Measurements from ENCODE around the gene LPIN2. TPM values are rescaled to one million over a fixed set of nuclear protein-coding genes. Genes with fewer than 3 reads are reported as not detected.
A peak's percentile ranks its signal among the peaks of the same experiment; 100 is the strongest.

Gene LPIN2
- total and polyA plus RNA-seq, 2 of the 4 experiments (the other 2 are of a cell fraction) = 16.2 to 21.9 TPM

DNA sequence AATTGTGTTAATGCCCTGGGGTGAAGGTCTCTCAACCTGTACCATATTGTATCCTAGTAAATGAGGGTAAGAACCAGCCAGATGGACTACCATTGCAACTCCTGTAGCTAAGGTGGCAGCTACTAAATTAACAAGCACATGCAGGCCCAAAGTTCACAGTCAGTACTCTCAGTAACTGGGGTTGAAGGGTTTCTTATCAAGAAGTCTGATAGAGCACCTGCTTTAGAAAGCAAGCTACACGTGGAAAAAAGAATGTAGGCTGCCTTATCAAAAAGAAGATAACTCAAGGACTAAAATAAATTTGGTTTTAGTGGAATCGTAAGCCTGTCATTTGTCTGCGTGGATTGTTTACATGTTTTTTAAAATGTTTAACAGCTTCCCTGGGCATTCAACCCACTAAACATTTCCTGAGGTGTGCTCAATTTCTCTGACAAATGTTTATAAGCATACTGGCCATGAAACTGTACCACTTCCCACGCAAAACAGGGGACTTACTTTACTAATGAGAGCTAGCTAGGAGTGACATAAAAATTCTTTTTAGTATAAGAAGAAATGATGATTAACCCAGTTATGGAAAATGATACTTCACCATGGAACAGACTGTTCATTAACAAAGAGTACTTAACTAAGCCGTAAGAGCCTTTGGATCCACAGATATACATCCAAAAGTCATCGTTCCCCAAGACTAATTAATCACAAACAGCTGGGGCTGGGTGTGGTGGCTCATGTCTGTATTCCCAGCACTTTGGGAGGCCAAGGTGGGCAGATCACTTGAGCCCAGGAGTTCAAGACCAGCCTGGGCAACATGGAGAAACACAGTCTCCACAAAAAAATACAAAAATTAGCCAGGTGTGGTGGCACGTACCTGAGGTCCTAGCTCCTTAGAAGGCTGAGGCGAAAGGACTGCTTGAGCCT, 36.5 kb downstream of the LPIN2 start (continued):
- no peak for TF ChIP-seq SMC3 (IDR thresholded peaks at IDR 0.05; ENCODE audit: low read depth, low read length)
- TF ChIP-seq POLR2A (IDR thresholded peaks at IDR 0.05; ENCODE audit: low read depth, low read length) = no peak
- no peak for TF ChIP-seq RAD21 (IDR thresholded peaks at IDR 0.05; ENCODE audit: low read length)

DNA sequence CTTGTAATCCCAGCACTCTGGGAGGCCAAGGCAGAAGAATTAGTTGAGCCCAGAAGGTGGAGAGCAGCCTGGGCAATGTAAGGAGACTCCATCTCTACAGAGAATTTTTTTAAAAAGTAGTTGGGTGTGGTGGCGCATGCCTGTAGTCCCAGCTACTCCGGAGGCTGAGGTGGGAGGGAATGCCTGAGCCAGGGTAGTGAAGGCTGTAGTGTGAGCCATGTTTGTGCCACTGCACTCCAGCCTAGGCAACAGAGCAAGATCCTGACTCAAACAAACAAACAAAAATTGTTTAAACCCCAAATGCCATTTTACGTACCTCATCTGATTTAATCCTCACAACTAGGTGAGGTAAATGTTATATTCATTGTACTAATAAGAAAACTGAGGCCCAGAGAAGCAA, 38.2 kb downstream of the LPIN2 start:
- BruUV-seq (replicated peaks) = no TSS peak
- H4K8ac ChIP-seq (ENCODE audit: low read depth in 2 of 2, low read length in 2 of 2) = no peak overlapping the region; a peak in 1 of 4 replicates
- H4K5ac ChIP-seq (ENCODE audit: low read depth, low read length) = no peak overlapping the region
- H3K9me1 ChIP-seq (ENCODE audit: insufficient read depth, low read length) = peaks cover 19% of the 10 kb centered on the region
- H3K4me1 ChIP-seq (ENCODE audit: control insufficient read depth, insufficient read depth, low read length) = peaks cover 19% of the 10 kb centered on the region
- intact Hi-C loops (cut with micrococcal nuclease) (no loop called here), in situ Hi-C loops (cut with MboI; ENCODE audit: low sequenced_read_pairs) (loop anchor here (25.0 kb wide), 1 partner anchor 638 kb away; no protein-coding TSS in a partner anchor), dilution Hi-C loops (cut with HindIII; ENCODE audit: low sequenced_read_pairs, unreplicated experiment) (no loop called here)
- no peak overlapping the region for H2BK15ac ChIP-seq (ENCODE audit: low read depth, low read length)
- DNase-seq (no peak), ATAC-seq (ENCODE audit: low read depth) (no peak)
- no peak overlapping the region for H2BK120ac ChIP-seq (ENCODE audit: low read depth, low read length)
- H3K56ac ChIP-seq (ENCODE audit: extremely low read depth, insufficient read depth, low read length) = no peak overlapping the region
- no peak overlapping the region for H3K9ac ChIP-seq (ENCODE audit: low read depth, low read length)
- H3K4me2 ChIP-seq (ENCODE audit: low read depth, low read length) = no peak overlapping the region
- H2BK20ac ChIP-seq (ENCODE audit: low read depth, low read length) = no peak overlapping the region
- H3K23ac ChIP-seq (ENCODE audit: low read depth, low read length) = no peak overlapping the region
- peak overlapping the region; percentile 36 for H2BK5ac ChIP-seq (ENCODE audit: low read depth, low read length, poor library complexity, severe bottlenecking)
- H2AK9ac ChIP-seq (replicated peaks; ENCODE audit: low read depth, low read length, poor library complexity) = no peak overlapping the region
- no peaks in the 10 kb centered on the region for H3K9me3 ChIP-seq (ENCODE audit: control insufficient read depth, insufficient read depth, low read length)
- CTCF ChIA-PET = no interaction called here
- H2AK5ac ChIP-seq (ENCODE audit: low read depth, low read length) = peak overlapping the region; percentile 40; the same call in 1 of the 2 replicates
- POLR2A ChIA-PET (ENCODE audit: unreplicated experiment) = no interaction called here
- no peak overlapping the region for H3K27ac ChIP-seq (ENCODE audit: insufficient read depth, low read length)
- peak overlapping the region; percentile 54; the same call in 1 of the 2 replicates for H3K4ac ChIP-seq (ENCODE audit: low read depth, low read length)
- no peak overlapping the region for H2AFZ ChIP-seq (replicated peaks; ENCODE audit: low read length, poor library complexity)
- peaks cover 28% of the 10 kb centered on the region for H4K20me1 ChIP-seq (ENCODE audit: insufficient read depth, low read length)
- no peak overlapping the region for H3K18ac ChIP-seq (ENCODE audit: low read depth, low read length)
- H3K14ac ChIP-seq (replicated peaks; ENCODE audit: low read depth, low read length) = peak overlapping the region; percentile 73
- H3K79me1 ChIP-seq (ENCODE audit: low read depth in 1 of 2, low read length in 2 of 2) = peaks cover 47 to 90% of the 10 kb centered on the region in 2 experiments
- H3K4me3 ChIP-seq (ENCODE audit: insufficient read depth, low read depth, low read length) = no peak overlapping the region
- peaks cover 4% of the 10 kb centered on the region; the same call in 1 of the 2 replicates for H3K36me3 ChIP-seq (ENCODE audit: control insufficient read depth, insufficient read depth, low read length)
- H3K27me3 ChIP-seq (ENCODE audit: control insufficient read depth, insufficient read depth, low read length) = no peaks in the 10 kb centered on the region
- H4K91ac ChIP-seq (ENCODE audit: insufficient read depth, low read depth, low read length) = peak overlapping the region; percentile 62; the same call in 1 of the 2 replicates
- WGBS, 2 experiments (ENCODE audit: extremely low coverage in 2 of 2, insufficient read length in 1 of 2) = no CpG with 5 or more reads among the region's 3 CpGs
- TF ChIP-seq MAFK (IDR thresholded peaks at IDR 0.05; ENCODE audit: low read depth, low read length) = no peak
- no peak for TF ChIP-seq RCOR1 (IDR thresholded peaks at IDR 0.05; ENCODE audit: insufficient replicate concordance, low read length)
- TF ChIP-seq NFE2L2 (IDR thresholded peaks at IDR 0.05; ENCODE audit: low read depth, low read length) = no peak
- no peak for TF ChIP-seq FOS (IDR thresholded peaks at IDR 0.05; ENCODE audit: low read depth, low read length)
- no peak for TF ChIP-seq RFX5 (IDR thresholded peaks at IDR 0.05; ENCODE audit: low read depth, low read length)
- TF ChIP-seq SMC3 (IDR thresholded peaks at IDR 0.05; ENCODE audit: low read depth, low read length) = no peak
- TF ChIP-seq POLR2A (IDR thresholded peaks at IDR 0.05; ENCODE audit: low read depth, low read length) = no peak
- TF ChIP-seq MAZ (IDR thresholded peaks at IDR 0.05; ENCODE audit: borderline replicate concordance, low read depth, low read length) = no peak
- TF ChIP-seq, protein P1, sequence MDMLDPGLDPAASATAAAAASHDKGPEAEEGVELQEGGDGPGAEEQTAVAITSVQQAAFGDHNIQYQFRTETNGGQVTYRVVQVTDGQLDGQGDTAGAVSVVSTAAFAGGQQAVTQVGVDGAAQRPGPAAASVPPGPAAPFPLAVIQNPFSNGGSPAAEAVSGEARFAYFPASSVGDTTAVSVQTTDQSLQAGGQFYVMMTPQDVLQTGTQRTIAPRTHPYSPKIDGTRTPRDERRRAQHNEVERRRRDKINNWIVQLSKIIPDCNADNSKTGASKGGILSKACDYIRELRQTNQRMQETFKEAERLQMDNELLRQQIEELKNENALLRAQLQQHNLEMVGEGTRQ (IDR thresholded peaks at IDR 0.05; ENCODE audit: low read depth, low read length) = no peak
- TF ChIP-seq CHD1 (IDR thresholded peaks at IDR 0.05; ENCODE audit: low read depth, low read length) = no peak
- no peak for TF ChIP-seq MXI1 (IDR thresholded peaks at IDR 0.05; ENCODE audit: borderline replicate concordance, low read depth, low read length)
- TF ChIP-seq RAD21 (IDR thresholded peaks at IDR 0.05; ENCODE audit: low read length) = no peak
- no peak for TF ChIP-seq BHLHE40 (IDR thresholded peaks at IDR 0.05; ENCODE audit: low read depth, low read length)
- TF ChIP-seq CEBPB (IDR thresholded peaks at IDR 0.05; ENCODE audit: low read depth, low read length) = no peak

All from IMR-90 (cell line).